VCaP (cell line): ENCODE measurements around the gene LELP1.
A peak's percentile ranks its signal among the peaks of the same experiment; 100 is the strongest.
"Not testable (repeated sequence)": the region's sequence is repeated elsewhere in the genome, so short reads cannot be mapped to it uniquely, and the experiment has no call there.

Experiments used
- H3K27ac ChIP-seq: fragments of 450-650 bp; 2 replicates; pipeline ENCODE4 v1.5.1; 2017
- TF ChIP-seq, protein P1 (sequence below): fragments of 450-650 bp; conservative IDR thresholded peaks from 2 replicates; pipeline ENCODE4 v1.5.1; 2017; ENCODE audit warnings: mild to moderate bottlenecking, moderate library complexity

Gene LELP1

DNA sequence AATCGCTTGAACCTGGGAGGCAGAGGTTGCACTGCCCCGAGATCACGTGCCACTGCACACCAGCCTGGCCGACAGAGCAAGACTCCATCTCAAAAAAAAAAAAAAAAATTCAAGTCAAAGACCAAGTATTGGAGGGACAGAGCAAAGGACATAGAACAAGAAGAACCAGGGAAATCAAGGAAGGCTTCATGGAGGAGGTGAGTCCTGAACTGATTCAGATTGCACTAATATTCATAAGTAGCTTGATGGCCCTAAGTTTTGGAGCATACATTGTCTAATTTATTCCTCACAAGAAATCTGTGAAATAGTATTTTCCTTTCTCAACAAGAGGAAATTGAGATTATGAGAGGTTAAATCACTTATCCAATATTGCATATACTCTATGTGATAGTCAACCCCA lies 10.3 kb downstream of the LELP1 start:
- H3K27ac ChIP-seq, result no peak overlapping the region
- TF ChIP-seq, protein P1, sequence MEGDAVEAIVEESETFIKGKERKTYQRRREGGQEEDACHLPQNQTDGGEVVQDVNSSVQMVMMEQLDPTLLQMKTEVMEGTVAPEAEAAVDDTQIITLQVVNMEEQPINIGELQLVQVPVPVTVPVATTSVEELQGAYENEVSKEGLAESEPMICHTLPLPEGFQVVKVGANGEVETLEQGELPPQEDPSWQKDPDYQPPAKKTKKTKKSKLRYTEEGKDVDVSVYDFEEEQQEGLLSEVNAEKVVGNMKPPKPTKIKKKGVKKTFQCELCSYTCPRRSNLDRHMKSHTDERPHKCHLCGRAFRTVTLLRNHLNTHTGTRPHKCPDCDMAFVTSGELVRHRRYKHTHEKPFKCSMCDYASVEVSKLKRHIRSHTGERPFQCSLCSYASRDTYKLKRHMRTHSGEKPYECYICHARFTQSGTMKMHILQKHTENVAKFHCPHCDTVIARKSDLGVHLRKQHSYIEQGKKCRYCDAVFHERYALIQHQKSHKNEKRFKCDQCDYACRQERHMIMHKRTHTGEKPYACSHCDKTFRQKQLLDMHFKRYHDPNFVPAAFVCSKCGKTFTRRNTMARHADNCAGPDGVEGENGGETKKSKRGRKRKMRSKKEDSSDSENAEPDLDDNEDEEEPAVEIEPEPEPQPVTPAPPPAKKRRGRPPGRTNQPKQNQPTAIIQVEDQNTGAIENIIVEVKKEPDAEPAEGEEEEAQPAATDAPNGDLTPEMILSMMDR, result no peak

GRCh38 chr1:153217212-153217611 lies 14.0 kb downstream of the LELP1 start, which contains the start of gene PRR9:
PRR9 (plus strand) TSS chr1:153217584; CDS start chr1:153218145, 561 bp downstream.
- TF ChIP-seq, protein P1, result no peak
- H3K27ac ChIP-seq, result no peak within 1 kb of the TSS

DNA sequence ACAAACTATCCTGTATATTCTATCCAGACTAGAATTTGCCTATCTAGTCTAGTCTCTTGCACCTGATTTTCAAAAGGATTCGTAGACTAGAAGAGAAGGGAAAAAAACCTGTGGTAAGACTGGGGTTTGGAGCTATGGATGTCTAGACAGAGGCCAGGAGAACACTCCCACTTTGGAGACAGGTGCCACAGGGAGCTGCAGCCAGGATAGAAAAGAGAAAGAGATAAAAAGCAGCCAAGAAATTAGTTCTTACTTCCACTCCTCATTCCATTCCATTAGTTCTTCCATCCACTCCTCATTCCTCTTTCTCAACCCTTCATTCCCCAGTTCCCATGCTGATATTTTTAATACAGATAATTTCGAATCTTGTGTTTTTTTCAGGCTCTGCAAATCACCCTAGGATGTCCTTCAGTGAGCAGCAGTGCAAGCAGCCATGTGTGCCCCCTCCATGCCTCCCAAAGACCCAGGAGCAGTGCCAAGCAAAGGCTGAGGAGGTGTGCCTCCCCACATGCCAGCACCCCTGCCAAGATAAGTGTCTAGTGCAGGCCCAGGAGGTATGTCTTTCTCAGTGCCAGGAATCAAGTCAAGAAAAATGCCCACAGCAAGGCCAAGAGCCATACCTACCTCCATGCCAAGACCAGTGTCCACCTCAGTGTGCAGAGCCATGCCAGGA lies 14.7 kb downstream of the LELP1 start:
- H3K27ac ChIP-seq, result no peak overlapping the region
- TF ChIP-seq, protein P1, result no peak

DNA sequence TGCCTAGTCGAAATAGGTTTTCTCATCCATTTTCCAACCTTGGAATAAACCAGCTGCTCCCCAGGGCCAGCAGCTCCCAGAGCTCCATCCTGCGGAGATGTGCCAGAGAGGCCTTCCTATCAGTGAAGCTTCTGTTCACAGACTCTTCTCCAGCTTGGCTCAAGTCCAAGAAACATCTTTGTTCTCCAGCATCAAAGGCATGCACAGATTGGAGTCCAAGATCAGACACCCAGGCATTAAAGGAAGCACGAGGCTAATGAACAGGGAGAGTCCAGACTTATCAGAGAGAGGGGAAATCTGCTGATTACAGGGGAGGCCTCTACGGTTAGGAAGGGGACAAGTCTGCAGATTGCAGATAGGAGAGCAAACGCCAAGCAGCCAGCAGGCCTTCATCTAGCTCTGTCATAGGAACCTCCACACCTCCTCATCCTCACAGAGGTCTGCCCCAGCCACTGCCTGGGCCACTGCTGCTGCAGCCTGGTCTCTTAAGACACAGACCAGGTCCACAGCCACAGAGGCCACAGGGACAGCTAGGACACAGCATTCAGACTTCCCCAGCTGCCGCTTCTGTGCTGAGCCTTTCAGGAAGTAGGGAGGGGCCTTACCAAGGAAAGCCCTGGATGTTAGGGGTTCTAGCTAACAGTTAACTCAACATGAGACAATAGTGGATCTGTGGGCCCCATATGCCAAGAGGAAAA lies 17.5 kb downstream of the LELP1 start:
- TF ChIP-seq, protein P1, result no peak
- H3K27ac ChIP-seq, result no peak overlapping the region

- not testable (repeated sequence) for H3K27ac ChIP-seq
- TF ChIP-seq, protein P1, result peak; percentile 93
These were observed 20.0 kb downstream of the LELP1 start for GRCh38 chr1:153223040-153223891.

DNA sequence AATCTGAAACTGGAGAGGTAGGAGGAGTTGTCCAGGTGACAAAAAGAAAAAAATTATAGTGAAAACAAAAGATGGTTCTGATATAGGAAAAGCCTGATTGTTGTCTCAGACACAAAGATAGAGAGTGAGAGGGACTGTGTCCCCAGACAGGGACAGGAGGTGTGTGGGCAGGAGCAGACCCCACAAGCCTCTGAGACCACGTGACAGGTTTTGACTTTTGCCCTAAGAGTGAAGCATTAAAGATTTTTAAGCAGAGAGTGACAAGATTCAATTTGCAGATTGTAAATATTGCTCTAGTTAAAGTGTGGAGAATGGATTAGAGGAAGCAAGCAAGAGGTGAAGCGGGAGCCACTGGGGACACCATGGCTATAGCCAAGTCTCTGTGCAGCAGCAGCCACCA lies 24.6 kb downstream of the LELP1 start:
- TF ChIP-seq, protein P1, result no peak

GRCh38 chr1:153228491-153228890 lies 25.3 kb downstream of the LELP1 start:
- TF ChIP-seq, protein P1, result no peak
- no peak overlapping the region for H3K27ac ChIP-seq

More for the DNA sequence above, 24.6 kb downstream of the LELP1 start:
- no peak overlapping the region for H3K27ac ChIP-seq
